Subcutaneous adipose tissue (tissue), 4 donors: ENCODE measurements around the gene BIRC2. TPM values are rescaled to one million over a fixed set of nuclear protein-coding genes. Genes with fewer than 3 reads are reported as not detected.

Source experiments
- total RNA-seq, 4 donors: library from RNA; depleted of rRNA; stranded (reverse); fragments of >200 nt; gene quantifications; one replicate each; pipeline ENCODE4 v1.1.0, GENCODE V29; 2016
- TF ChIP-seq, protein P1 (sequence below): fragments of 450-650 bp; IDR thresholded peaks from one replicate; pipeline ENCODE4 v1.5.1; 2016; ENCODE audit warnings: low read depth, mild to moderate bottlenecking, control low read depth, antibody characterized with exemption, moderate library complexity

Gene BIRC2
- total RNA-seq, 4 donors from 2014 or later, result 41.6 to 91.8 (median 55.4) TPM

GRCh38 chr11:102408339-102408738, 61.3 kb downstream of the BIRC2 start:
- TF ChIP-seq, protein P1, sequence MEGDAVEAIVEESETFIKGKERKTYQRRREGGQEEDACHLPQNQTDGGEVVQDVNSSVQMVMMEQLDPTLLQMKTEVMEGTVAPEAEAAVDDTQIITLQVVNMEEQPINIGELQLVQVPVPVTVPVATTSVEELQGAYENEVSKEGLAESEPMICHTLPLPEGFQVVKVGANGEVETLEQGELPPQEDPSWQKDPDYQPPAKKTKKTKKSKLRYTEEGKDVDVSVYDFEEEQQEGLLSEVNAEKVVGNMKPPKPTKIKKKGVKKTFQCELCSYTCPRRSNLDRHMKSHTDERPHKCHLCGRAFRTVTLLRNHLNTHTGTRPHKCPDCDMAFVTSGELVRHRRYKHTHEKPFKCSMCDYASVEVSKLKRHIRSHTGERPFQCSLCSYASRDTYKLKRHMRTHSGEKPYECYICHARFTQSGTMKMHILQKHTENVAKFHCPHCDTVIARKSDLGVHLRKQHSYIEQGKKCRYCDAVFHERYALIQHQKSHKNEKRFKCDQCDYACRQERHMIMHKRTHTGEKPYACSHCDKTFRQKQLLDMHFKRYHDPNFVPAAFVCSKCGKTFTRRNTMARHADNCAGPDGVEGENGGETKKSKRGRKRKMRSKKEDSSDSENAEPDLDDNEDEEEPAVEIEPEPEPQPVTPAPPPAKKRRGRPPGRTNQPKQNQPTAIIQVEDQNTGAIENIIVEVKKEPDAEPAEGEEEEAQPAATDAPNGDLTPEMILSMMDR, result no peak

- TF ChIP-seq, protein P1, result no peak
Observed at GRCh38 chr11:102410382-102410784, 63.4 kb downstream of the BIRC2 start.

GRCh38 chr11:102411142-102411541, 64.1 kb downstream of the BIRC2 start:
- TF ChIP-seq, protein P1, result no peak

DNA sequence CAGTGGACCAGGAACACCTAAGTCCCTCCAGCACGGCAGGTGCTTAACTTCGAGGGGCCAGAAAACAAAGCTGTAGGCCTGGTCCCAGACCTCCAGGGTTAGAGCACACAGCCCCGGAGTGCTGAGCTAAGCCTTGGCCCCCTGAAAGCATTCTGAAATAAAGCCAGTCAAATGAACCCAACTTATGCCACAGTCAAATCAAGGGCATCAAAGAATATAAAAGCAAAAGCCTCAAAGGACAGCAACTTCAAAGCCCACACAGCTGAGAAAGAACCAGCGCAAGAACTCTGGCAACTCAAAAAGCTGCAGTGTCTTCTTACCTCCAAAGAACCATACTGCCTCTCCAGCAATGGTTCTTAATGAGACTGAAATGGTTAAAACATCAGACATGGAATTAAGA, 66.5 kb downstream of the BIRC2 start:
- TF ChIP-seq, protein P1, result no peak

DNA sequence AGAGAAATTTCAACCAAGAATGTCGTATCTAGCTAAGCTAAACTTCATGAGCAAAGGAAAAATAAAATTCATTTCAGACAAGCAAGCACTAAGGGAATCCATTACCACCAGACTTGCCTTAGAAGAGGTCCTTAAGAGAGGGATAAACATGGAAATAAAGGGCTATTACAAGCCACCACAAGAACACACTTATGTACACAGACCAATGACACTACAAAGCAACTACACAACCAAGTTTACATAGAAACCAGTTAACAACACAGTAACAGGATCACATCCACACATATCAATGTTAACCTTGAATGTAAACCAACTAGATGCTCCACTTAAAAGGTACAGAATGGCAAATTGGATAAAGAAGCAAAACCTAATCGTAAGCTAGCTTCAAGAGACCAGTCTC, 67.5 kb downstream of the BIRC2 start:
- TF ChIP-seq, protein P1, result no peak

DNA sequence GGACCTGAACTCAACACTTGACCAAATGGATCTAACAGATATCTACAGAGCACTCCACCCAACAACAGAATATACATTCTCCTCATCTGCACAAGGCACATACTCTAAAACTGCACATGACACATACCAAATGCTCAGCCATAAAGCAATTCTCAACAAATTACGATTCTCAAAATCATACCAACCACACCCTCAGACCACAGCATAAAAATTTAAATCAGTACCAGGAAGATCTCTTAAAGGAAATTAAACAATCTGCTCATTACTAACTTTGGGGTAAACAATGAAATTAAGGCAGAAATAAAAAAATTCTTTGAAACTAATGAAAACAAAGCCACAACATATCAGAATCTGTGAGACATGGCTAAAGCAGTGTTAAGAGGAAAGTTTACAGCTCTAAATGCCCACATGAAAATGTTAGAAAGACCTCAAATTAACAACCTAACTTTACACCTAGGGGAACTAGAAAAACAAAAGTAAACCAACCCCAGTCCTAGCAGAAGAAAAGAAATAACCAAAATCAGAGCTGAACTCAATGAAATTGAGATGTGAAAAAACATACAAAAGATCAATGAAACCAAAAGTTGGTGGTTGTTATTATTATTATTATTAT, 68.4 kb downstream of the BIRC2 start:
- TF ChIP-seq, protein P1, result no peak

DNA sequence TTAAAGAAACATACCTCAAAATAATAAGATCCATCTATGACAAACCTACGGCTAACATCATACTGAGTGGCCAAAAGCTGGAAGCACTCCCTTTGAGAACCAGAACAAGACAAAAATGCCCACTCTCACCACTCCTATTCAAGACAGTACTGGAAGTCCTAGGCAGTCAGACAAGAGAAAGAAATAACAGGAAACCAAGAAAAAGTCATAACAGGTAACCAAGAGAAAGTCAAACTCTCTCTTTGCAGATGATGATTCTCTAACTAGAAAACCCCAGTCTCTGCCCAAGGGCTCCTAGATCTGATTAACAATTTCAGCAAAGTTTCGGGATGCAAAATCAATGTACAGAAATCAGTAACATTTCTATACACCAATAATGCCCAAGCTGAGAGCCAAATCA, 70.0 kb downstream of the BIRC2 start:
- TF ChIP-seq, protein P1, result no peak
